Measurements from ENCODE around the gene FUOM.
"Not testable (repeated sequence)": the region's sequence is repeated elsewhere in the genome, so short reads cannot be mapped to it uniquely, and the experiment has no call there.

FUOM gene

DNA sequence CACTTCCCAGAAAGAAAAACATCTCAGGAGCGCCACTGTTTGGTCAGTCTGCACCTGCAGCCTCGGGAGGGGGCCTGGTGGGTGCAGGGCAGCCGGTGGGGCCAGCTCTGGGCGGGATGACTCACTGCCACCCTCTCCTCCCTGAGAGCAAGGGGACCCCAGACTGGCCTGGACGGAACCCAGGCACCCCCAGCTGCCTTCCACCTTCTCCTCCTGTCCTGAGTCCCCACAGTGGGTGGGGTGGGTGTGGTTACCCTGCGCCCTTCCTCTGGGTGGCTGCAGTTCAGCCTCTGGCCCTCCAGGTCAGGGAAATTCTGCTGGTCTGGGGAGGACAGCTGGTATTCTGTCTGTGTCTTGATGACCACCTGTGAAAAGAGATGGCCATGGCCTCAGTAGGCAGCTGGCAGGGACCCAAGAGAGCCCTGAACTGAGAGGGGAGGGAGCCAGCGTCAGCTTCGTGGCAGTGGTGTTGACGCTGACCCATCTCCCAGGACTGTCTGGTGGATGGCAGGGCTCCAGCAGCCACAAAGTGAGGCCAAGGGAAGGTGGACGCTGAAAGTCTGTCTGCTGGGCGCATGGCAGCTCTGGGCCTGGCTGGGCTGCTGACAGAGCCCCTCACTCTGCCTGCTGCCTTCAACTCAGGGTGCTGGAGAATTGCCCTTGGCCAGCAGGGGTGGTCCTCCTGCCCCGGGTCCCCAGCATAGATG is 30.0 kb downstream of the FUOM start:
- DNase-seq: no peak

DNA sequence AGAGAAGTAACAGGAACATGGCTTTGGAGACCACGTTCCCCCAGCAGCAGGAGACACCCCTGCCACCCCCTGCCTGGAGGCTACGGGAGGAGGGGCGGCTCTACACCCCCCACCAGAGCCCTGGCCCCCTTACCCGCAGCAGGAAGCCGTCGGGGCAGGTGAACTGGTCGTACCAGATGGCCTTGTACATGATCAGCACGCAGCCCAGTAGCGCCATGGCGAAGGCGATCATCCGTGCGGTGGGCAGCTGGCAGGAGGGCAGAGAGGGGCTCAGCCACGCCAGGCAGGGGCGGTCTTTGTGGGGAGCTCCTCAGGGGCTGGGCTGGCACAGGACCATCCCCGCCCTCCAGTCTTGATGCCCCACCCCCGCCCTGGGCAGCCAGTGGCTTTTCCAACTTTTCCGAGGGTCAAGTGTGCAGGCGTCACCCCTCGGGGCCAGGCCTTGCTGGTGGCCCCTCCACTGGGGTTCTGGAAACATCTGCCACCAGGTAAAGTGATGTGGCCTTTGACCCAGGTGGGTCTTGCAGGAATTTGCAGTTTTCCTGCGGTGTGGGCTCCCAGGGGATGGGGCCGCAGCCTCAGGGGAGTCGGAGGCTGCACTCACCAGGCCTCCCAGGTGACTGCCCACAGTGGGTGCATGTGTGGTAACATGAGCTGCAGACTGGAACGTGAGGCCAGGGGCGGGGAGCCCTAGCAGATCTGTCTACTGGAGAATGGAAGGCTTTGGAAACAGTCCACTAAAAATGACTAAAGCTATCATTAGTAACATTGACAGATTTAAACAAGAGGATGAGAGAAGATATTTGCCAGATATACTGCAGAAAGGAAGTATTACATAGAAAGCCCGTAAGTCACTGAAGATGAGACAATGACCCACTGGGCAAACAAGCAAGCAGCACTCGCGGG is 30.8 kb downstream of the FUOM start:
- no peak for DNase-seq

GRCh38 chr10:133326223-133326551 is 31.6 kb downstream of the FUOM start:
- DNase-seq: no peak

- no peak for DNase-seq
Observed at GRCh38 chr10:133325440-133326222, 32.2 kb downstream of the FUOM start.

- no peak for DNase-seq
Observed at GRCh38 chr10:133324857-133325260, 33.0 kb downstream of the FUOM start.

DNA sequence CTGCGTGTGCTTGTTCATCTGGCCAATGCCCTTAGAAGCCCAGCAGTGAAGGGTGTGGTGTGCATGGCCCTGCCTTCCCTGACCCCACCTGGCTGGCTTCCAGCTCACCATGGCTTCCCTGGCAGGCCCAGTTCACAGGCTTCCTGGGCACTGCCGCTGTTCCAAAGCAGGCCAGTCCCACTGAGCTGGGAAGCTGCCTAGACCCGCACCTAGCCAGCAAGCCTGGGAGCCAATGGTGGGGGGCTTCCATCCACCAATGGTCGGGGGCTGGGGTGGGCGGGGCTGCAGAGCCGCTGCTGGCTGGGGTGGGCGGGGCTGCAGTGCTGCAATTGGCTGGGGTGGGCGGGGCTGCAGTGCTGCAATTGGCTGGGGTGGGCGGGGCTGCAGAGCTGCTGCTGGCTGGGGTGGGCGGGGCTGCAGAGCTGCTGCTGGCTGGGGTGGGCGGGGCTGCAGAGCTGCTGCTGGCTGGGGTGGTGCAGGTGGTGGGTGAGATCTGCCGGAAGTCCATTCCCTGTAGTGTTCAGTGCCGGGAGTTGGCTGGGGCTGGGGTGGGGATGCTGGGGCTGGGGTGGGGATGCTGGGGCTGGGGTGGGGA is 33.5 kb downstream of the FUOM start:
- DNase-seq: peak in 1 of 2 experiments; percentile 32

GRCh38 chr10:133322064-133322709 is 35.6 kb downstream of the FUOM start:
- not testable (repeated sequence) for DNase-seq

DNA sequence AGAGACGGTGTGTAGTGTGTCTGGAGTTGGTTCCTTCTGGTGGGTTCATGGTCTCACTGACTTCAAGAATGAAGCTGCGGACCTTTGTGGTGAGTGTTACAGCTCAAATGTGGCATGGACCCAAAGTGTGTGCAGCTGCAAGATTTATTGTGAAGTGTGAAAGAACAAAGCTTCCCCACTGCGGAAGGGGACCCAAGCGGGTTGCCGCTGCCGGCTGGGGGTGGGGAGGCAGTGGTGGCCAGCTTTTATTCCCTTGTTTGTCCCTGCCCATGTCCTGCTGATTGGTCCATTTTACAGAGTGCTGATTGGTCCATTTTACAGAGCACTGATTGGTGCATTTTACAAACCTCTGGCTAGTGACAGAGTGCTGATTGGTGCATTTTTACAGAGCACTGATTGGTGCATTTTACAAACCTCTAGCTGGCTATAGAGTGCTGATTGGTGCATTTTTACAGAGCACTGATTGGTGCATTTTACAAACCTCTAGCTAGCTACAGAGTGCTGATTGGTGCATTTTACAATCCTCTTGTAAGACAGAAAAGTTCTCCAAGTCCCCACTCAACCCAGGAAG is 36.9 kb downstream of the FUOM start:
- DNase-seq: not testable (repeated sequence)

DNA sequence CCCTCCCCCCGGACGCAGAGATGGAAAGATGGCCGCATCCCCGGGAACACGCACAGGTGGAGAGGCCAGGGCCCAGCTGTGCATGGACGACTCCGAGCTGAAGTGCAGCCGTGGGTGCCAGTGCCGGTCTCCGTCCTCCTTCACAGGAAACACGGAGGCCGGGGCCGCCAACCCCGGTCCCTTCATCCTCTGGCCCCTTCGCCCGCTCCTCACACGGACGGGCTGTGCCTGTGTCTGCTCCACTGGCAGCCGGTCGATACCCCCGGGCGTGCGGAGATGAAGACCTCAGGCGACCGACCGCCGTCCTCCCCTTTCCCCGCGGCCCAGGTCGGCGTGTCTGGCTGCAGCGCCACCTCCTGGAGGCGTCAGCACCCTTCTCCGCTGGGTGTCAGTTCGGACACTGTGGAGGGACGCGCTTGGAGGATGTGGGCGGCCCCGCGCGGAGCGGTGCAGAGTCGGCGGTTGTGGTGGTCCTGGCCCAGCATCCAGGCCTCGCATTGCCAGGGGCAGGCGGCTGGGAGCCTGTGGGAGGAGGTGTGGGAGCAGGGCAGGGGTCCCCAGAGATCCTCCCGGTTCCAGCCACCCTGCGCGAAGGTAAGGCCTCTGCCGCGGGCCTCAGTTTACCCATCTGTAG is 39.2 kb downstream of the FUOM start:
- peak; percentile 68 to 74 for DNase-seq

DNA sequence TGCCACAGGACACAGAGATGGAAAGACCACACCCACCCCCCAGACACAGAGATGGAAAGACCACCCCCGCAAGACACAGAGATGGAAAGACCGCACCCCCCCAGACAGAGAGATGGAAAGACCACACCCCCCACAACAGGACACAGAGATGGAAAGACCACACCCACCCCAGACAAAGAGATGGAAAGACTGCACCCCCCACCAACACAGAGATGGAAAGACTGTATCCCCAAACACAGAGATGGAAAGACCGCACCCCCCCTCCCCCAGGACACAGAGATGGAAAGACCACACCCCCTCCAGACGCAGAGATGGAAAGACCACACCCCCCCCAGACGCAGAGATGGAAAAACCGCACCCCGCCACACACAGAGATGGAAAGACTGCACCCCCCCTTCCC is 41.1 kb downstream of the FUOM start:
- DNase-seq: no peak

- no peak for DNase-seq
Observed at GRCh38 chr10:133316266-133316665, 41.6 kb downstream of the FUOM start.

DNA sequence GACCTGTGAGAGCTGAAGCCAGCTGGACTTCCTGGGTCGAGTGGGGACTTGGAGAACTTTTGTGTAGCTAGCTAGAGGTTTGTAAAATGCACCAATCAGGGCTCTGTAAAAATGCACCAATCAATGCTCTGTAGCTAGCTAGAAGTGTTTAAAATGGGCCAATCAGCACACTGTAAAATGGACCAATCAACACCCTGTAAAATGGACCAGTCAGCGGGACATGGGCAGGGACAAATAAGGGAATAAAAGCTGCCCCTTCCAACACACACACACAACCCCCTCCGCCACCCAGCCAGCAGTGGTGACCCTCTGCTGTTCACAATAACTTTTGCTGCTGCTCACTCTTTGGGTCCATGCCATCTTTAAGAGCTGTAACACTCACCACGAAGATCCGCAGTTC is 42.0 kb downstream of the FUOM start:
- no peak for DNase-seq

- no peak for DNase-seq
Observed at GRCh38 chr10:133314911-133315310, 42.9 kb downstream of the FUOM start.

DNA sequence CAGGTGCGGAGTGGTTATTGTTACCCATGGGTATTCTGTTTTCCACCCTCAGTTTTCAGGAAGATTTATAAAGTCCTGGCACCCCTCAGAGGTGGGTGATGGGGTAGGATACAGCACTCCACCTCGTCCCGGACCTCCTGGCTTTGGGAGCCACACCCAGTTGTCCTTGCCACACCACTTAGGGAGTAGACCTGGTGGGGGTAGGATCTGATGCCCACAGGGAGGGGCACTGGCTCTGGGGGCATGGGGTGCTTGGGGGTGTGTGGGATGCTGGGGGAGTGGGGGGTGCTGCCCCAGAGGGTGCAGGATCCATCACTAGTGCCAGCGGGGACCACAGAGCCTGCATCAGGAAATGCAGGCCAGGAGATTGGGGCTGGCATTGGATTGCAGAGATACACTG is 44.6 kb downstream of the FUOM start:
- no peak for DNase-seq

DNA sequence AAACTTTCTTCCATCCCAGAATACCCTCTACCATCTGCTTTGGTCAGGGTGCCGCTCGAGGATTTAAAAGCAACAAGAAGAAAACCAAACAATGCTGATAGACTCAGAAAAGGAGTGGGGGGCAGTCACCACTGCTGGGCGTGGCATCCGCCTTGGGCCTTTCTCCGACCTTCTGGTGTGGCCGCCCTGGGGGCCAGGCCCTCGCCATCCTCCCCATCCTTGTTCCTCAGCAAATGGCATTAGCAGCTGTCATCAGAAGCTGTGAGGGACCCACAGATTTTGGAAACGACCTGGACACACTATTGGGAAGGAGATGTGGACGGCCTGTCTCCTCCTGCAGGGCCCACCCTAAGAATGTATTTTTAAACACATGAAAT is 45.1 kb downstream of the FUOM start:
- no peak for DNase-seq

- no peak for DNase-seq
Observed at GRCh38 chr10:133312016-133312768, 45.6 kb downstream of the FUOM start.

DNA sequence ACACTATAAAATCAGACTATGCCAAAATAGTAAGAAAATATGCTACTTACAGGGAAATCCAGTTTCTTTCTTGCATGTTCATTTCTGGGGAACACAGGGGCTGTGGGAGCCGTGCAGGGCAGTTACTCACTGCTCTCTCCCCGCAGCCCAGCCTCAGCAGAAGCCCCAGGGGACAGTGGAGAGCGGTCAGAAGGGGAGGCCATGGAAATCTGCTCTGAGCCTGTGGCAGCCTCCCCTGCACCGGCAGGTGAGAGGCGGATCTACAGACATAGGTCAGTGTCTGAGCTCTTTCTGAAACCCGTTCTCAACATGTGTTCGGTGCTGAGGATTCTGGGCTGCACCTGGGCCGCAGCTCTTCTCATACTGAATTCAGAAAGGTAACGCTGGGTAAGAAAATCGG is 46.2 kb downstream of the FUOM start:
- no peak for DNase-seq

- DNase-seq: no peak
Observed at GRCh38 chr10:133310789-133311188, 47.0 kb downstream of the FUOM start.

GRCh38 chr10:133310399-133310755 is 47.4 kb downstream of the FUOM start:
- no peak for DNase-seq

GRCh38 chr10:133309720-133310398 is 48.0 kb downstream of the FUOM start:
- no peak for DNase-seq

Data from Kasumi-1 (cell line).